Muscle layer of colon (tissue), 2 donors: ENCODE measurements around the gene EHBP1.

Experiments used
- H3K27ac ChIP-seq: one replicate; pipeline ENCODE4 v1.7.0; 2013; ENCODE audit warnings: low read depth, mild to moderate bottlenecking, low read length, moderate library complexity
- H3K27me3 ChIP-seq, 2 donors: one replicate each; pipeline ENCODE4 v1.7.0; 2013; ENCODE audit warnings: low read length in 2 of 2, mild to moderate bottlenecking in 2 of 2; ENCODE audit not compliant: insufficient read depth in 2 of 2, control insufficient read depth in 1 of 2
- H3K36me3 ChIP-seq: one replicate; pipeline ENCODE4 v1.7.0; 2013; ENCODE audit warnings: mild to moderate bottlenecking, low read length; ENCODE audit not compliant: insufficient read depth
- H3K4me1 ChIP-seq: one replicate; pipeline ENCODE4 v1.7.0; 2013; ENCODE audit warnings: mild to moderate bottlenecking, low read length; ENCODE audit not compliant: insufficient read depth
- H3K4me3 ChIP-seq, 2 donors: one replicate each; pipeline ENCODE4 v1.7.0; 2013; ENCODE audit warnings: low read length in 2 of 2, low read depth in 1 of 2, mild to moderate bottlenecking in 1 of 2, moderate library complexity in 1 of 2
- H3K9ac ChIP-seq: one replicate; pipeline ENCODE4 v1.7.0; 2013; ENCODE audit warnings: low read length
- H3K9me3 ChIP-seq: one replicate; pipeline ENCODE4 v1.7.0; 2013; ENCODE audit warnings: mild to moderate bottlenecking, low read length
- donor health status: abdominal sarcoma.
- donor health status: Adenocarcinoma of cecum.

The EHBP1 gene

GRCh38 chr2:63057249-63058143 lies 352.0 kb downstream of the EHBP1 start:
- Histone ChIP-seq H3K4me1 (peaks cover 37% of the 10 kb centered on the region), H3K27me3 (peaks cover 88 to 95% of the 10 kb centered on the region in 2 donors), H3K9ac (no peak overlapping the region), H3K9me3 (peaks cover 3% of the 10 kb centered on the region), H3K36me3 (no peaks in the 10 kb centered on the region), H3K4me3 (no peak overlapping the region), H3K27ac (no peak overlapping the region)

- peaks cover 4% of the 10 kb centered on the region for H3K9me3 ChIP-seq
- H3K4me3 ChIP-seq: peak overlapping the region in 1 of 2 donors; percentile 23
- peaks cover 37% of the 10 kb centered on the region for H3K4me1 ChIP-seq
- no peaks in the 10 kb centered on the region for H3K36me3 ChIP-seq
- no peak overlapping the region for H3K9ac ChIP-seq
- H3K27ac ChIP-seq: no peak overlapping the region
- H3K27me3 ChIP-seq: peaks cover 88 to 91% of the 10 kb centered on the region in 2 donors
Observed at GRCh38 chr2:63058144-63058920, 352.8 kb downstream of the EHBP1 start.

- Histone ChIP-seq H3K4me3 (no peak overlapping the region), H3K36me3 (no peaks in the 10 kb centered on the region), H3K9ac (no peak overlapping the region), H3K27ac (no peak overlapping the region), H3K27me3 (peaks cover 84 to 91% of the 10 kb centered on the region in 2 donors), H3K9me3 (peaks cover 4% of the 10 kb centered on the region), H3K4me1 (peaks cover 32% of the 10 kb centered on the region)
Observed at GRCh38 chr2:63058921-63059792, 353.6 kb downstream of the EHBP1 start.

GRCh38 chr2:63059793-63060471 lies 354.4 kb downstream of the EHBP1 start:
- no peak overlapping the region for H3K4me3 ChIP-seq
- H3K27me3 ChIP-seq: peaks cover 76 to 89% of the 10 kb centered on the region in 2 donors
- peaks cover 24% of the 10 kb centered on the region for H3K4me1 ChIP-seq
- H3K9me3 ChIP-seq: peaks cover 4% of the 10 kb centered on the region
- no peak overlapping the region for H3K27ac ChIP-seq
- H3K9ac ChIP-seq: no peak overlapping the region
- H3K36me3 ChIP-seq: no peaks in the 10 kb centered on the region

- H3K4me3 ChIP-seq: no peak overlapping the region
- peaks cover 24% of the 10 kb centered on the region for H3K4me1 ChIP-seq
- H3K27me3 ChIP-seq: peaks cover 74 to 85% of the 10 kb centered on the region in 2 donors
- peaks cover 4% of the 10 kb centered on the region for H3K9me3 ChIP-seq
- no peak overlapping the region for H3K27ac ChIP-seq
- no peaks in the 10 kb centered on the region for H3K36me3 ChIP-seq
- no peak overlapping the region for H3K9ac ChIP-seq
Observed at GRCh38 chr2:63060472-63060991, 355.0 kb downstream of the EHBP1 start.

- peaks cover 46 to 48% of the 10 kb centered on the region in 2 donors for H3K27me3 ChIP-seq
- no peaks in the 10 kb centered on the region for H3K36me3 ChIP-seq
- H3K9ac ChIP-seq: no peak overlapping the region
- H3K9me3 ChIP-seq: peaks cover 4% of the 10 kb centered on the region
- H3K4me1 ChIP-seq: peaks cover 2% of the 10 kb centered on the region
- H3K27ac ChIP-seq: no peak overlapping the region
- H3K4me3 ChIP-seq: no peak overlapping the region
Observed at GRCh38 chr2:63064197-63064596, 358.7 kb downstream of the EHBP1 start.

- Histone ChIP-seq H3K4me3 (no peak overlapping the region), H3K4me1 (no peaks in the 10 kb centered on the region), H3K9me3 (peaks cover 4% of the 10 kb centered on the region), H3K36me3 (no peaks in the 10 kb centered on the region), H3K27me3 (peaks cover 43 to 44% of the 10 kb centered on the region in 2 donors), H3K9ac (no peak overlapping the region), H3K27ac (no peak overlapping the region)
Observed at GRCh38 chr2:63064661-63065060, 359.1 kb downstream of the EHBP1 start.

- no peak overlapping the region for H3K4me3 ChIP-seq
- H3K9me3 ChIP-seq: peaks cover 4% of the 10 kb centered on the region
- no peaks in the 10 kb centered on the region for H3K4me1 ChIP-seq
- peaks cover 30% of the 10 kb centered on the region in 2 donors for H3K27me3 ChIP-seq
- no peak overlapping the region for H3K9ac ChIP-seq
- H3K36me3 ChIP-seq: no peaks in the 10 kb centered on the region
- no peak overlapping the region for H3K27ac ChIP-seq
Observed at GRCh38 chr2:63066265-63066664, 360.8 kb downstream of the EHBP1 start.

- Histone ChIP-seq H3K4me1 (no peaks in the 10 kb centered on the region), H3K4me3 (no peak overlapping the region), H3K27me3 (peaks cover 24% of the 10 kb centered on the region in 2 donors), H3K36me3 (no peaks in the 10 kb centered on the region), H3K9ac (no peak overlapping the region), H3K9me3 (peaks cover 4% of the 10 kb centered on the region), H3K27ac (no peak overlapping the region)
Observed at GRCh38 chr2:63066838-63067237, 361.3 kb downstream of the EHBP1 start.

- Histone ChIP-seq H3K27me3 (peaks cover 0 to 5% of the 10 kb centered on the region in 2 donors), H3K4me3 (no peak overlapping the region), H3K36me3 (no peaks in the 10 kb centered on the region), H3K4me1 (no peaks in the 10 kb centered on the region), H3K27ac (no peak overlapping the region), H3K9ac (no peak overlapping the region), H3K9me3 (no peaks in the 10 kb centered on the region)
Observed at GRCh38 chr2:63071664-63072063, 366.2 kb downstream of the EHBP1 start.
